ENCODE data around the gene TANGO6. TPM values are rescaled to one million over a fixed set of nuclear protein-coding genes. Genes with fewer than 3 reads are reported as not detected.
A peak's percentile ranks its signal among the peaks of the same experiment; 100 is the strongest.

The TANGO6 gene
- total and polyA plus RNA-seq, 4 donors, result 10.7 to 24.8 (median 13.9) TPM

- Histone ChIP-seq H3K27ac (ENCODE audit: low read depth, low read length) (no peak overlapping the region), H3K4me1 (ENCODE audit: control insufficient read depth, insufficient read depth, low read length) (peaks cover 38% of the 10 kb centered on the region), H3K9me3 (ENCODE audit: control insufficient read depth, insufficient read depth, low read length) (no peaks in the 10 kb centered on the region), H3K36me3 (ENCODE audit: control insufficient read depth, insufficient read depth, low read length) (peaks cover 39% of the 10 kb centered on the region), H3K27me3 (ENCODE audit: control insufficient read depth, insufficient read depth, low read length) (peaks cover 17% of the 10 kb centered on the region), H3K4me3 (ENCODE audit: low read depth, low read length) (peak overlapping the region; percentile 43)
- peak in 1 of 6 donors; percentile 74 for DNase-seq (ENCODE audit: low read depth in 4 of 6, low spot score in 6 of 6)
- WGBS (ENCODE audit: insufficient coverage), result 20% methylated on average over 8 of the region's 9 CpGs
Measured at GRCh38 chr16:69108064-69108904, 265.0 kb downstream of the TANGO6 start.

DNA sequence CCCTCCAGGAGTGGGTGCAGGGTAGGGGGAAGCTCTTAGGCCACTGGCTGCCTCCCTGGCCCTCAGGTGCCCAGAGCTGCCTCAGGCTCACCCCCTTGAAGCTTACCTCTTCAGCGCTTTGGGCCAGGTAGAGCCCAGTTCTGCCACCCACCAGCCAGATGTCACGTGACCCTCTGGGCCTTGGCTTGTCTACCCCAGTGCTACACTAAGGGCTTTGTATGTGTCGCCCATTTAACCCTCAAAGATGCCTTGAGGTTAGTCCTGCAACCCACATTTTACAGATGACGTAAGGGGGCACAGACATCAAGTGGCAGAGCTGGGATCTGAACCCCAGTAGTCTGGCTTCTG lies 265.5 kb downstream of the TANGO6 start:
- WGBS (ENCODE audit: insufficient coverage), result 91% methylated on average over 4 of the region's 4 CpGs
- Histone ChIP-seq H3K27me3 (ENCODE audit: control insufficient read depth, insufficient read depth, low read length) (peaks cover 17% of the 10 kb centered on the region), H3K4me3 (ENCODE audit: low read depth, low read length) (no peak overlapping the region), H3K36me3 (ENCODE audit: control insufficient read depth, insufficient read depth, low read length) (peaks cover 45% of the 10 kb centered on the region), H3K4me1 (ENCODE audit: control insufficient read depth, insufficient read depth, low read length) (peaks cover 38% of the 10 kb centered on the region), H3K9me3 (ENCODE audit: control insufficient read depth, insufficient read depth, low read length) (no peaks in the 10 kb centered on the region), H3K27ac (ENCODE audit: low read depth, low read length) (no peak overlapping the region)
- DNase-seq (ENCODE audit: low read depth in 4 of 6, low spot score in 6 of 6), result no peak

- H3K4me3 ChIP-seq (ENCODE audit: low read depth, low read length), result no peak overlapping the region
Measured at GRCh38 chr16:69109486-69110270, 266.3 kb downstream of the TANGO6 start.

DNA sequence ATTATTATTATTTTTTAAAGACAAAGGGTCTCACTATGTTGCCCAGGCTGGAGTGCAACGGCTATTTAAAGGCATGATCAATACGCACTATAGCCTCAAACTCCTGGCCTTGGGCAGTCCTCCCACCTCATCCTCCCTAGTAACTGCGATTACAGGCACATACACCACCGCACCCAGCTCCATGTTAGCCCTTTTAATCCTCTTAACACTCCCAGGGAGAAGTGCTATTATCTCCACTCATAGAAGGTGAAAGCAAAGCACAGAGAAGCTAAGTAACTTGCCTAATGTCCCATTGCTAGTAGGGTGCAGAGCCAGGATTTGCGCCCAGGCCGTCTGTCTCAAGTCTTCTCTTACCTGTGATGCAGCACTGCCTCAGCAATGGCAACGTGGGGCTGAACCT lies 267.1 kb downstream of the TANGO6 start:
- H3K27me3 ChIP-seq (ENCODE audit: control insufficient read depth, insufficient read depth, low read length), result peaks cover 15% of the 10 kb centered on the region
- DNase-seq (ENCODE audit: low read depth in 4 of 6, low spot score in 6 of 6), result no peak
- 87% methylated on average over 6 of the region's 7 CpGs for WGBS (ENCODE audit: insufficient coverage)

More at GRCh38 chr16:69109486-69110270, 266.3 kb downstream of the TANGO6 start:
- WGBS (ENCODE audit: insufficient coverage), result 95% methylated on average over 41 of the region's 48 CpGs
- no peak for DNase-seq (ENCODE audit: low read depth in 4 of 6, low spot score in 6 of 6)
- Histone ChIP-seq H3K36me3 (ENCODE audit: control insufficient read depth, insufficient read depth, low read length) (peaks cover 53% of the 10 kb centered on the region), H3K9me3 (ENCODE audit: control insufficient read depth, insufficient read depth, low read length) (no peaks in the 10 kb centered on the region), H3K27ac (ENCODE audit: low read depth, low read length) (no peak overlapping the region), H3K4me1 (ENCODE audit: control insufficient read depth, insufficient read depth, low read length) (peaks cover 38% of the 10 kb centered on the region), H3K27me3 (ENCODE audit: control insufficient read depth, insufficient read depth, low read length) (peaks cover 17% of the 10 kb centered on the region)

DNA sequence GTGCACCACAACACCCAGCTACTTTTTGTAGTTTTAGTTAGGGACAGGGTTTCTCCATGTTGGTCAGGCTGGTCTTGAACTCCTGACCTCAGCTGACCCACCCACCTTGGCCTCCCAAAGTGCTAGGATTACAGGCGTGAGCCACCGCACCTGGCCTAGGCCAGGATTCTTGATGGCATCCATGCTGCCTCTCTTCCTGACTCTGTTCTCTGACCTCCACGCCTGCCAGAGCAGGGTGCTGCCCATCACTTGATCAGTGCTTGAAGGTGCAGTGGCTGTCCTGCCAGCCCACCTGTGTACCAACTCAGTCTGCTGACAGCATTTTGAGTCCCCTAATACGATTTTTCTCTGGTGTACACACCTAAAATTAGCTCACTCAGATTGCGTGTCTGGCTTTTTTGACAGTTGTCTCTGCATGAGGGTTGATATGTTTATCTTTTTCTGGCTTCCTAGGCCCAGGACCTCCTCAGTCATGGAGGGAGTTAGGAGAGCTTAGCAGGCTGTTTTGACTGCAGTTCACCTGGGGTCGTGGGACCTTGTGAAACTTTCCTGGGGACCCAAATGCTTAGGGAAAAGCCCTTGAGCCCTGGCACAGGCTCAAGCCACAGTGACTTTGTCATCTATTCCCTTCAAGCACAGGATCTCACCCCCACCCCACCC lies 268.0 kb downstream of the TANGO6 start:
- H3K9me3 ChIP-seq (ENCODE audit: control insufficient read depth, insufficient read depth, low read length), result no peaks in the 10 kb centered on the region

More for the DNA sequence above, 267.1 kb downstream of the TANGO6 start:
- Histone ChIP-seq H3K4me3 (ENCODE audit: low read depth, low read length) (no peak overlapping the region), H3K4me1 (ENCODE audit: control insufficient read depth, insufficient read depth, low read length) (peaks cover 34% of the 10 kb centered on the region), H3K9me3 (ENCODE audit: control insufficient read depth, insufficient read depth, low read length) (no peaks in the 10 kb centered on the region), H3K27ac (ENCODE audit: low read depth, low read length) (no peak overlapping the region), H3K36me3 (ENCODE audit: control insufficient read depth, insufficient read depth, low read length) (peaks cover 60% of the 10 kb centered on the region)

DNA sequence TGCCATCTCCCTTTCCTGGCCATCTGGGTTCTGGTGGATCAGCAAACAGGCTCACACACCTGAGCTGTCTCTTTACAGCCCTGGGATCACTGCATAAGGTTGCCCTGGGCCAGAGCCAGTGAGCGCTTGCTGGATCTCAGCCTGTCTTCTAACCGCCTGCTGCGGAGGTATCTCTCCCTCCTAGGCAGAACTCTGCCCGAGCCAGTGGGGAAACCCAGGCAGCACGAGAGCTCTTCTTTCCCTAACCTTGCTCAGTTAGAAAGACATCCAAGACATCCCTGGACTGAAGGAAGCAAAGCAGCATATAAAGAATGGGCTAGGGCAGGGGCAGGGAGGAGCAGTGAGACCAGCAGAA lies 268.5 kb downstream of the TANGO6 start:
- Histone ChIP-seq H3K27me3 (ENCODE audit: control insufficient read depth, insufficient read depth, low read length) (peaks cover 11% of the 10 kb centered on the region), H3K9me3 (ENCODE audit: control insufficient read depth, insufficient read depth, low read length) (no peaks in the 10 kb centered on the region), H3K4me1 (ENCODE audit: control insufficient read depth, insufficient read depth, low read length) (peaks cover 25% of the 10 kb centered on the region), H3K4me3 (ENCODE audit: low read depth, low read length) (no peak overlapping the region), H3K36me3 (ENCODE audit: control insufficient read depth, insufficient read depth, low read length) (peaks cover 65% of the 10 kb centered on the region), H3K27ac (ENCODE audit: low read depth, low read length) (no peak overlapping the region)
- no peak for DNase-seq (ENCODE audit: low read depth in 4 of 6, low spot score in 6 of 6)
- 92% methylated on average over 5 of the region's 5 CpGs for WGBS (ENCODE audit: insufficient coverage)

More for the DNA sequence above, 268.0 kb downstream of the TANGO6 start:
- Histone ChIP-seq H3K36me3 (ENCODE audit: control insufficient read depth, insufficient read depth, low read length) (peaks cover 64% of the 10 kb centered on the region), H3K4me1 (ENCODE audit: control insufficient read depth, insufficient read depth, low read length) (peaks cover 30% of the 10 kb centered on the region), H3K27ac (ENCODE audit: low read depth, low read length) (no peak overlapping the region), H3K4me3 (ENCODE audit: low read depth, low read length) (no peak overlapping the region), H3K27me3 (ENCODE audit: control insufficient read depth, insufficient read depth, low read length) (peaks cover 13% of the 10 kb centered on the region)
- 91% methylated on average over 5 of the region's 6 CpGs for WGBS (ENCODE audit: insufficient coverage)
- no peak for DNase-seq (ENCODE audit: low read depth in 4 of 6, low spot score in 6 of 6)

DNA sequence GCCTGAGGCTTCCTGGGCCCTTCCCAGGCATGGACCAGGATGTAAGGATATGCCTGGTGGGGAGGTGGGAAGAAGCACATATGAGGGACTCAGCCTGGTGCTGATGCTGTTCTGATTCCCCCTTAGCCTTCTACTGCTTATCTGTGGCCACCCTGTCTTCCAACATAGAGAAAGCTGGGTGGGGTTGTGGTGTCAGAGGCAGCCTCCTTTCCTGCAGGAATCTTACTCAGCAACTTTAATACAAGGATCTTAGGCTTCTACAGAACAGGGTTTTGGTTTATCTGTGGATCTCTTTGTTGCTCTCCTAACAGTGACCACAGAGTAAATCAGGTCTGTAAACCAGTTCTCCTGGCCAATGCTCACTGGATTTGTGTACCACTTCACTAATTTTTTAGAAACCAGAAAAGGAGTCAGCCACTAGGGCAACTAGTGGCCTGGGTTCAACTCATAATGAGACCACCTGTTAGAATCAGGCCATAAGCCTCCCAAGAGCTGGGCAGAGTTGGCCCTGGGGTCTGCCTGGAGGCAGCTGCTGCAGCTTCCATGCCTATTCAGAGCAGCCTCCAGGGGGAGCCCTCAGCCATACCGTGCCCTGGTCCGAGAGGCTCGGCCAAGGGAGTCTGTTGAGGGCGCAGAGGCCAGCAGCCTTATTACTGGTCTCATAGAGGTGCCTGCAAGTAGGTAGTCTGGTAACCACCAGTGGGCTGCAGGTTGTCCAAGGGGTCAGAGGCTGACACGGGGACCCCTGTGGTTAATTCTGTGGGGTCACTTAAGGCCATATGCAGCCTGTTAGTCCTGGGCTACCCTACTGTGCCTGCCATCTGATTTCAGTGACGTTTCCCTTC lies 269.2 kb downstream of the TANGO6 start:
- no peak for DNase-seq (ENCODE audit: low read depth in 4 of 6, low spot score in 6 of 6)
- H3K4me3 ChIP-seq (ENCODE audit: low read depth, low read length), result no peak overlapping the region

GRCh38 chr16:69113216-69113615 lies 269.9 kb downstream of the TANGO6 start:
- peaks cover 12% of the 10 kb centered on the region for H3K4me1 ChIP-seq (ENCODE audit: control insufficient read depth, insufficient read depth, low read length)
- peaks cover 73% of the 10 kb centered on the region for H3K36me3 ChIP-seq (ENCODE audit: control insufficient read depth, insufficient read depth, low read length)
- DNase-seq (ENCODE audit: low read depth in 4 of 6, low spot score in 6 of 6), result no peak
- H3K9me3 ChIP-seq (ENCODE audit: control insufficient read depth, insufficient read depth, low read length), result no peaks in the 10 kb centered on the region
- WGBS (ENCODE audit: insufficient coverage), result 96% methylated on average over 6 of the region's 7 CpGs
- H3K27ac ChIP-seq (ENCODE audit: low read depth, low read length), result no peak overlapping the region
- no peak overlapping the region for H3K4me3 ChIP-seq (ENCODE audit: low read depth, low read length)
- H3K27me3 ChIP-seq (ENCODE audit: control insufficient read depth, insufficient read depth, low read length), result no peaks in the 10 kb centered on the region

More for the DNA sequence above, 269.2 kb downstream of the TANGO6 start:
- 44% methylated on average over 6 of the region's 6 CpGs for WGBS (ENCODE audit: insufficient coverage)
- peaks cover 19% of the 10 kb centered on the region for H3K4me1 ChIP-seq (ENCODE audit: control insufficient read depth, insufficient read depth, low read length)
- H3K9me3 ChIP-seq (ENCODE audit: control insufficient read depth, insufficient read depth, low read length), result no peaks in the 10 kb centered on the region
- H3K27ac ChIP-seq (ENCODE audit: low read depth, low read length), result no peak overlapping the region
- peaks cover 67% of the 10 kb centered on the region for H3K36me3 ChIP-seq (ENCODE audit: control insufficient read depth, insufficient read depth, low read length)
- peaks cover 6% of the 10 kb centered on the region for H3K27me3 ChIP-seq (ENCODE audit: control insufficient read depth, insufficient read depth, low read length)

Measured in spinal cord (tissue), 10 donors.